HTR-8/SVneo (cell line): ENCODE measurements around the gene HNRNPR.
"Not testable (repeated sequence)": the region's sequence is repeated elsewhere in the genome, so short reads cannot be mapped to it uniquely, and the experiment has no call there.

ENCODE experiments used
- DNase-seq: peaks from one replicate; pipeline ENCODE4 v3.0.0; 2011; ENCODE audit warnings: low spot score, mixed read lengths; ENCODE audit not compliant: insufficient read length
- FAIRE-seq: peaks from 2 replicates; lab custom pipeline; 2011; peaks lifted over from hg19 to GRCh38; lab: Jason Lieb, UNC

Gene HNRNPR

DNA sequence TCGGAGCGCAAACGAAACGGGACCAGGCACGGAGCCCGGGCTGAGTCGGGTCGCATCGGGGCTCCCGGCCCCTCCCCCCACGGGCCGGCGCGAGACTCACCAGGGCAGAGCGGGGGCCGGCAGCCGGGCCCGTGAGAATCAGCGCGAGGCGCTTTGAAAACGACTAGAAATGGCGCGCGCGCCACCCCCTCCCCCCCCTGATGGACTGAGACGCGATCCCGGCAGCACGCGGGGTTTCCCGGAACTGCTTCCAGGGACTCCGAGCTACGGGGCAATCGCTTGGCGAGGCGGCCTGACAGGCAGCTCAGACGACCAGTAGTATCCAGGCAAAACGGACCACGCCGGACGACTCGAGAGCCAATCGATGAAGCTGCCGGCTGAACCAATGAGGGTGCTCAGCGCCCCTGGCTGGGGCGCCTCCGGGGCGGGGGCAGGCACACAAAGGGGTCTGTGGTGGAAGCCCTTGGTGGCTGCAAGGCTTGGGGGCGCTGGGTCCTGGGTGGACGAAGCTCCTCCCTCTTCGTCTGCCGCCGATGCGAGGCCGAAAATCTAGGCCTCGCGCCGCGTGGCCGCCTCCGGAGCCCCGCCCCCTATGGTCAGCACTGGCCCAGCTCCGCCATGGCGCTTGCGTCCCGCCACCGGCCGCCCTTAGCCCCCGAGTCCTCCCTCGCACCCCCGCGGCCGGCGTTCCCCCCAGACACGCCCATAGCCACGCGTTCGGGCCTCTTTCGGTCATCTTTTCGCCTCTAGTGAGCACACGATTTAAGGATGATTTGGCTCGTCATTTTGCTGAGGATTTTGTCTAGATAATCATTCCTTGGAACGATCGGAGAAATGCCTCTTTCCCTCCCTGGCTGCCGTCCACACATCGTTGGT, at the start of gene HNRNPR:
Gene HNRNPR (minus strand): TSS at position 174 of the 876 bp plus-strand sequence. CDS start 3,276 bp downstream, outside the sequence.
- peak; percentile 98 for DNase-seq
- FAIRE-seq: peak; percentile 57

DNA sequence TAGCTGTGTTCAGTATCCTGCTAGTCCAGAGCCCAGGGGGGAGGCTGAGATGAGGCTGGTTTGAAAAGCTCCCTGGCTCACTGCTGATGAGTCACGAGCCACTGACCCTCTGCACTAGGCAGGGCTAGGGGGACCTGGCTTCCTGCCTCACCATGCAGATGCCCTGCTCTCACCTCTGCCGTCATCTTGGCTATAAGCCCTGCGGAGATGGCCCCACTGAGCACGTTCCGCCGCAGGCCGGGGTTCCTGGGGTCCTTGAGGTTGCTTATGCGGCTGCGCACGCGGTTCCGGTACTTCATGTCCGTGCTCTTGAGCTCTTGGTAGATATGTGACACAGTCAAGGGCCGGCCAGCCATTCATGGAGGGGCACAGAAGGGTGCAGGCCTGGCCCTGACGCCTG, 49.6 kb upstream of the HNRNPR start:
- no peak for DNase-seq
- FAIRE-seq: no peak

DNA sequence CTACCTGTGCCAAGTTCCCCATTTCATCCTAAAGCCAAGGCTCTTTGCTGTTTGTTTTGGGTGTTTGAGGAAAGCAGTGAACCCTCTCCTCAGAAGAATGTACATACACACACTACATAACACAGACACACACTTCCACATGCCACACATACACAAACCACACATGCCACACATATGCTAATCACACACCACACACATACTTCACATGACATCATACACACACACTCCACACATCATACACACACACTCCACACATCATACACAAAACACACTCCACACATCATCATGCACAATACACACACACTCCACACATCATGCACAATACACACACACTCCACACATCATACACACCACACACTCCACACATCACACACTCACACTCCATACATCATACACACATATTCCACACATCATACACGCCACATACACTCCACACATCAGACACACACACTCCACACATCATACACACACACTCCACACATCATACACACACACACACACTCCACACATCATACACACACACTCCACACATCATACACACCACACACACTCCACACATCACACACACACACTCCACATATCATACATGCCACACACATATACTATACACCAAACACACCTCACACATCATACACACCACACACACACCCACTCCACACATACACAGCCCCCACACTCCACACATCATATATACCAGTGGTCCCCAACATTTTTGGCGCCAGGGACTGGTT, 48.2 kb upstream of the HNRNPR start:
- FAIRE-seq: peak; percentile 100
- DNase-seq: no peak

DNA sequence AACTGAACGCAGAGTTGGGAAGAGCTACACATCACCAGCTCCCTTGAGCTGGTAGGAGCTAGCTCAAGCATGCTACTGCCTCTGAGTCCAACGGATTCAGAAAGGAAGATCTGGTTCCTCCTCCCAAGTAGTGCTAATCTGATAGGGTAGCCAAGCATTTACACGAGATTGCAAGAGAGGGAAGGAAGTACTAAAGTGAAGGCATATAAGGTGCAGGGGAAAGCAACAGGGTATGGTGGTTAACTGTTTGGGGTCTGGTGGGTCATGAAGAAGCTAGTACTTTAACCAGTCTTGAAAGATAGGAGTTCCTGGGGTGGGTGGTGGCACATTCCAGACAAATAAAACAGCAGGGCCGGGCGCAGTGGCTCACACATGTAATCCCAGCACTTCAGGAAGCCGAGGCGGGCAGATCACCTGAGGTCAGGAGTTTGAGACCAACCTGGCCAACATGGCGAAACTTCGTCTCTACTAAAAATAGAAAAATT, 45.8 kb upstream of the HNRNPR start:
- FAIRE-seq (no peak), DNase-seq (no peak)

DNA sequence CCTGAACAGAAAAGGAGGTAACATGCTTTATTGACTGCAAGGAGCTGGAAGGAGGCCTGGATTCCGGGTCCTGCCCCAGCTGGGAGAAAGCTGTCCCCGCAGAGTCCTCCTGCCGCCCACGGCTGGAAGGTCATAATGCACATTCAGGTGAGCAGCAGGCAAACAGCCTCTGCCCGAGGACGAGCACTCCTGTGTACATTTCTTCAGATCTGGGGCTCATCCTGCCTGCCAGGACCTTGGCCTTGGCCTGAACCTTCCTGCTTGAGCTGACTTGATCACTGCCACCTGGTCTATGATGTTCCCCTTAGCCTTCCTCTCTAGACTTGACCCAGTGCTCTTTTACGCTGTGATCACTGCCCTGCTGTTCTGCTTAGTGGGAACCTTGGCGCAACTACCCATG, 43.4 kb upstream of the HNRNPR start:
- DNase-seq (no peak), FAIRE-seq (no peak)

DNA sequence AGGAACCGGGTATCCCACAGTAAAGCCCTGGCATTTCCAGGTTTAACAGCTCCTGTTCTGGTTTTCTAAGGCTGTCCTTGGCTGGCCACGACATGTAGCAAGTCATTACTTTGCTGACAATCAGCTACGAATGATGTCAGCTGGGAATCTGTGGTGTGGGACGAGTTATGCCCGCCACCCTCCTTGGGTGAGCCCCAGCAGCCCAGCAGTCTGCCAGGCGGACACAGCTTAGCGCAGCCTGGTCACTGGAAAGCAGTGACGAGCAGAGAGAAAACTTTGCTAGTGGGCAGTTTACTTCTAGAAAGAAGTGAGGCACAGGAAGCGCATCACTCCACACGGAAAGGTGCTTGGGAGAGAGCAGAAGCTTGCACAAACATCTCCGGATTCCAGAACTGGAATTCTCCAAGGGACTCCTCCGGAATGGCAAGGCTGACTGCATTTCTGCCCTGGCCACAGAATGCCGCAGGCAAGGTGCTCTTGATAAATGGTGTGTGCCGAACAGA, 41.1 kb upstream of the HNRNPR start:
- no peak for FAIRE-seq
- no peak for DNase-seq

DNA sequence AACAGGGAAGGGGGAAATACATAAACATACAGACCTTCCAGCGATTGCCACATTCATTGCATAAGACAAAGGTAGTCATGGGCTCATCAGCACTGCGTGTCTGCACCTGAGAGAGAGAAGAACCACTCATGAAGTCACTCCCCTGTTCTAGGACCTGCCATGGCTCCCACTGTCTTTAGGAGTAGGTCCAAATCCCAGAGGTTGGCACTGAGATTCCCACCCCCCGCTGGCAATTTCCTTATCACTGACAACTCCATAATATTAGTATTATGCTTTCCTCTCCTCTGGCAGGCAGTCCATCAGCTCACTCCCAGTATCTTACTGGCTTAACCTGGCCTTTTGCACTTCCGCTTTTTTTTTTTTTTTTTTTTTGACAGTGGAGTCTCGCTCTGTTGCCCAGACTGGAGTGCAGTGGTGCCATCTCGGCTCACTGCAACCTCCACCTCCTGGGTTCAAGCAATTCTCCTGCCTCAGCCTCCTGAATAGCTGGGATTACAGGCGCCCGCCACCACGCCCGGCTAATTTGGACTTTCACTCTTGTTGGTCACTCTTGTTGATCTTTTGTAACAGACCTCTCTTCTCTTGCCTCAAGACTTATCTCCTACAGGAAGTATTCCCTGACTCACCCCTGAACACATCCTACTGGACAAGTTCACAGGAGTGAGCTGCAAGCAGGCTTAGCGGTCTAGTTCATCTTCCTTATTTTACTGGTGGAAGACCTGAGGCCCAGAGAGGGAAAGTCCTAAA, 40.4 kb upstream of the HNRNPR start:
- DNase-seq (no peak), FAIRE-seq (no peak)

DNA sequence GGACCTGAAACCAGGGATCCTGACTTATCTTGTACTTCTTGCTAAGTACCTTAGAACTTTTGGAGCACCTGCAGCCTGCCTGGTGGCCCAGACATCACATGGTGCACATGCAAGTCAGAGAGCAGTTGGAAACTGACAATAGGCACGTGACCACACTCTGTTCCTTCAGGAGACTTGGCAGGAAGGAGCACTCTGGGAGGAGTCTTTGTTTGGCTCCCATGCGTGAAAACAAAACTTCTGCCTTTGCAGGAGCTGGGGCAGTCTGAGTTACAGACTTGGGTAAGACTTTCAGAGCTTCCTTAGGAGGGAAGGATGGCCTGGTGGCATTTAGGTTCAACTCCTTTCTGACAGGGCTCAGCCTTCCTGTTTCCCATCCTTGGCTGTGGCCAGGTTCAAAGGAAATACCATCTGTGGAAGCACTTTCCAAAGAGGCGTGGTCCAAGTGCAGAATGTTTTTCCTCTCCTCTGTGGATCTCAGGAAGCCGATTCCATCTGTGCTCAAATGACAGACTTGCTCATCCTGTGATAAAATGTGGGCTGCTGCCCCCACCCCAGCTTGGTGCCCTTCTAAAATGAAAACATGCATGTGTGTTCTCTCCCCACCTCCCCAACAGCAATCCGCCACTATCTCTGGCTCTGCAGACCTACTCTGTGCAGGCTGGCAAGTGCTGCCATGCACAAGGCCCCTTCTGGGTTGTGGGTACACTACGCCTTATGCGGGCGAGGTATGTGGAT, 39.7 kb upstream of the HNRNPR start:
- no peak for DNase-seq
- no peak for FAIRE-seq

DNA sequence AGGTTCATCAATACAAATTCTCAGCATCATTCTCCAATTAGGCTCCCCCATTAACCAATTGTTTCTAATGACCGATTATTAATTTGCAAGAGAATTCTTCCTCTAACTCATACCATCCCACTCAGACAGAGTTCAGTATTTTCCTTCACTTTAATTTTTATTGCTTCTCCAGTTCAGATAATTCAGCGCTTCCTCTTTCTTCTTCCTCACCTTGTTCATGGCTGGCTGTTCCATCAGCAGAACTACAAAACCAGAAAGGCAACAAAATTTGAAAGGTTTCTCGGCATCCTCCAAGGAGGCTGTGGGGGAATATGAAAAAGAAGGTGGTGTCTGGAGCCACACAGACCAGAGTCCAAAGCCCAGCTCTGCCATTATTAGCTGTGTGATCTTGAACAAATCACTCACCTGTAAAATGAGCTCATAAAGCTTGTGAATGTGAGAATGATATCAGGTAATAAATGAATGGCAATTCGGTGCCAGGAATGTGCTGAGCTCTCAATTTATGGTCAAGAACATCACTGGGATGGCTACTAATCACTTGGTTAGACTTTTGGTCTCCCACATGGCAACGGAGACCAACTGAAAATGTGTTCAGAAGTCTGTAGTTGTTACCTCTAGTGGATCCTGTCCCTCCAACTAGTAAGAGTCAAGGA, 37.3 kb upstream of the HNRNPR start:
- no peak for FAIRE-seq

DNA sequence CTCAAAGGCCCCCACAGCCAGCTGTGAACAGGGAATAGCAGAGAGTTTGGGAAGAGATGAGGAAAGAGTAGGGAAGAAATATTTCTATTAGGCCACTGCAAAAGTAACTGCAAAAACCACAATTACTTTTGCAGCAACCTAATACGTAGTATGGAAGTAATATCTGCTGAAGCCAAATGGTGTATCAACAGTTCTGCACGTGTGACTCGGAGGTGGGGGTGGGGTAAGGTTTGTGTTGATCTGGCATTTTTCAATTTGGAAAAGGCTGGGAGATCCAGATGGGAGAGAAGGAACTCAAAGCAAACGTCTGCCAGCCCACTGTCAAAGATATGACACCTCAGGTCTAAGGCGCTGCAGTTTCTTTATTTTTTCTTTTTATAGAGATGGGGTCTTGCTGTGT, 36.6 kb upstream of the HNRNPR start:
- FAIRE-seq (no peak), DNase-seq (no peak)

More for the DNA sequence above, 37.3 kb upstream of the HNRNPR start:
- DNase-seq: no peak

DNA sequence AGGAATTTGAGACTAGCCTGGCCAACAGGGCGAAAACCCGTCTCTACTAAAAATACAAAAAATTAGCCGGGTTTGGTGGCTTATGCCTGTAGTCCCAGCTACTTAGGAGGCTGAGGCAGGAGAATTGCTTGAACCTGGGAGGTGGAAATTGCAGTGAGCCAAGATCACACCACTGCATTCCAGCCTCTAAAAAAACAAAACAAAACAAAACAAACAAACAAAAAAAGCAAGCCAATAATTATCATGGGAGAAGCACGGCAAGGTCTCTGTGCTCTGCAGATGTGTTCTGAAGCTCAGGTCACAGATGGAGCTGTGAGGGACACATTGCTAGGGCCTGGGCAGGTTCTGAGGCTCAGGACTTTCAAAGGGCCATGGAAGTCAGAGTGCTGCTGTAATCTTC, 36.2 kb upstream of the HNRNPR start:
- not testable (repeated sequence) for DNase-seq, FAIRE-seq

DNA sequence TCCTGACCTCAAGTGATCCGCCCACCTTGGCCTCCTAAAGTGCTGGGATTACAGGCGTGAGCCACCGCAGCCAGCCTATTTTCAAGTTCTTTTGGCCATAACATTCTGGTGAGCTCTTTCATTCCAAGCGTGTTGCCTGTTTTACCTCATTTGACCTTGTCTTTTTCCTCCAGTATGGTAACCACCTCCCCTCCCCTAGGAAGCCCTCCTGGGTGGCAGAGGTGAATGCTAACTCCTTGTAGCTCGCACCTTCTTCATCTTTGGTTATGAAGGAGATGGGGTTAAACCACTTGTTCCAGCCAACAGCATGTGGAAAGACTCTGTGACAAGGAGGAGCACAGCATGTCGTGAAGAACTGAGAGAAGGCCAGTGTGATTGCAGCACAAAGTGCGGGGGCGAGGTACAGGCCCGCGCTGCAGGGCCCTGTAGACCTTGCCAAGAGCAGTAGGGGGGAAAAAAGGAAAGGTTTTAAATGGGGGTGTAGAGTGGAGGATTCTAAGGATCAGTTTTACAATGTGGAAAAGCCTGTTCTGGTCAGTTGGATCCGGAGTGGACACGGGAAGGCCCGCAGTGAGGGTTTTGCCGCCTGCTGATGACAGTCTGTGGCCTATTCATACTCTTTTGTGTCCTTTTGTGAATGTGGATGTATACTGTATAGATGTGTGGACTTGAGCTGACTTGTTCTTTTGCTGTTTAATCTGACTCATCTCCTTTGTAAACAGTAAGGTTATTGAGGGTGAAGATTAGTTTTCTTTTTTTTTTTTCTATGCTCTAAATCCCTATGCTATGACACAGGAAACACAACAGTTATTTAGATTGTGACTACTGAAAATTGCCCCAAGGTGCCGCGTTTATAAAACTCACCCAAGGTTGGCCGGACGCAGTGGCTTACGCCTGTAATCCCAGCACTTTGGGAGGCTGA, 33.1 kb upstream of the HNRNPR start:
- FAIRE-seq (peak; percentile 28), DNase-seq (peak; percentile 64)

DNA sequence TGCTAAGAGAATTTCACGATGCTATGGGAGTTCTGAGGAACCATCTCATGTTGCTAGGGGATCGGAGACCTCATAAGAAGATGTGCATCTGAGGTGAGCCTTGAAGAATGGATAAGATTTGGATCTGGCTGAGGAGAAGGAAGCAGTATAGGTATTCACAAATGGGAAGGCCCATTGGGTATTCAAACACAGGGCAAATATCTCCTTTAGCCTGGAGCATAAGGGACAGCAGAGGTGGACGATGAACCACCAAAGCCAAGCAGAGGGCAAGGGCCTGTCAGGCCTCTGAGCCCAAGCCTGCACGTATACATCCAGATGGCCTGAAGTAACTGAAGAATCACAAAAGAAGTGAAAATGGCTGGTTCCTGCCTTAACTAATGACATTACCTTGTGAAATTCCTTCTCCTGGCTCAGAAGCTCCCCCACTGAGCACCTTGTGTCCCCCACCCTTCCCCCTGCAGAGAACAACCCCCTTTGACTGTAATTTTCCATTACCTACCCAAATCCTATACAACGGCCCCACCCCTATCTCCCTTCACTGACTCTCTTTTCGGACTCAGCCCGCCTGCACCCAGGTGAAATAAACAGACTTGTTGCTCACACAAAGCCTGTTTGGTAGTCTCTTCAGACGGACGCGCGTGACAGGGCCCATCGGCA, 30.1 kb upstream of the HNRNPR start:
- DNase-seq, FAIRE-seq: not testable (repeated sequence)

DNA sequence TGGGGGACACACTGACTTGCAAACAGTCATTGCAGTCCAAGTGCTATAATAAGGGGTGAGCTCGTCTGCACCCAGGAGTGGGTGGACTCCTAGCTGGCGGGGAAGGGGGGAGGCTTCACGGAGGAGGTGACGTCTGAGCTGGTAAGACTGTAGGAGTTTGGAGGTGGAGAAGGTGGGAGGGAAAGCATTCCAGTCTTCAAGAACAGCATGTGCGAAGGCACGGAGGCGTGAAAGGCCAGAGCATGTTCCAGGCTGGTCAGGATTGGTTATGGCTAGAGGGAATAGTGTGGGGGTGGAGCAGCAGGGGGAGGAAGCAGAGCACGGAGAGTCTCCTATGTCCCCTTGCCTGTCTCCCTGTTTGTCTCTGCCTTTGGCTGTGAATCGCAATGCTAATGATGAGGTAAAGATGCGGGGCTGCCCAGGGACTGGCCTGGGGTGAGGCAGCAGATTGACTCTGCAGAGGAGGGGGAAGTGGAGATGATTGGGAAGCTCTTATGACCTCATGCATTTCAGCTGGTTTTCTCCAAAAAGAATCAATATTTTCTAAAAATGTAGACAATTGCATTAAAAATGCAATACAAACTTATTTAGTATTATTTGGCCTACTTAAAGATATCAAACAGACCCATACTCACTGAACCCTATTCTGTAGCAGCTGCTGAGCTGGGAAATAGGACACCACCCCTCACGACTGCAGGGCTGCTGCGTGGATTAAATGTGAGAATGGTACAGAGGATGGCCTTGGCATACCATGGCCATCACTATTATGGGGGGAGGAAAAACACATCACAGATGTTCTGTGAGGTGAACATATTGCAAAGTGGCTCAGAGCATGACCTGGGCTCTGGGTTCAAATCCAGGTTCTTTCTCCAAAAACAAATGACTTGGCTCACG, 28.1 kb upstream of the HNRNPR start:
- no peak for FAIRE-seq

DNA sequence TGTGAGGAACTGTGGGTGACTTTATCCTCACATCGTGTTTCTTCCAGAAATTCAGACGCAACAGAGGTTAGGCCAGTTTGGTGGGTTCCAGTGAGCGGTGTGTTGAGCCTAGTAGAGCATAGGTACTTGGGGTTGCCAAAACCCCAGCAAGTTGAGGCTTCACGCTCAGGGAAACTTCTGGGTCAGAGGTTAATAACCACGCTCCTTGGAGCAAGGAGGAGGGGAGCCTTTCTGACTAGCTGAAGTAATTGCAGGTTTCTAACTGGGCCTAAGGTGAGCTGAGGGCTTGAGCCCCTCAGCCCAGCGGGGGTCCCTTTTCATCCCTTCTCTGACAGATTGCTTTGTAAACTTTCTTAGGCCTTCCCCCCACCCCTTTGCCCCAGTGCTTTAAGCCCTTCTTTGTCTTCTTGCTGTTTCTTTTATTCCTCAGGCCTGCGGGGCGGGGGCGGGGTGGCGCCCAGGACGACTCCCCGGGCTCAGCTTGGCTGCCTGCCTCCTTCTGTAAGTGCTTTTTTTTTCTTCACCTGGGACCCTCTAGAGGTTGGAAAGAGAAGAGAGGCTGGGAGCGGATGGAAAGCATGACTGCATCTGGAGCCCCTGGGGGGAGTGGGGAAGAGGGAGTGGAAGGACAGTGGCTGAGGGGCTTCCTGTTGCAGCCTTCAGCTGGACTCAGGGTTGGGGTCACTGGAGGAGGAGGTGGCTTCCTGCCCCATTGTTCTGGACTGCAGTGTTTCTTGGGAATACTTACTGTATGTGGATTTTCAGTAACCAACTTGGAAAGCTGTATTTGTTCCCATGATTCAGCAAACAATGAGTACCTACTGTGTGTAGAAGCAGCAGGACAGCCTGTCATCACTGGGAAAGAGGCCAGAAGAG, 26.9 kb upstream of the HNRNPR start:
- no peak for FAIRE-seq
- no peak for DNase-seq

More for the DNA sequence above, 28.1 kb upstream of the HNRNPR start:
- no peak for DNase-seq

DNA sequence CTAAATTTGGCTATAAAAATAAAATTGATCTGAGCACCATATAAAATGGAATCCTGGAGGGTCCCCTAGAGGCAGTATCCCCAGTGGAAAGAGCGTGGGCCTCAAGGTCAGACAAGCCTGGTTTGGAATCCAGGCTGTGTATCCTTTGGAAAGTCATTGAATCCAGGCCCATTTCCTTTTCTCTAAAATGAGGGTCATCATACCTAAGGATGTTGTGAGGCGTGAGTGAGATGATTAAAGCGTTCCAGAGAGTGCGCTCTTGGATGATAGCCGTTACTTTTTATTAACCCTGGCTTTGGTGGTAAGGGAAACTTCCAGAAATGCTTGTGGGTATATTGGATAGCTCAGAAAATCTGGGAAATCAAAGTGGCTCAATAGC, 26.2 kb upstream of the HNRNPR start:
- FAIRE-seq (no peak), DNase-seq (no peak)
